Measurements from ENCODE around the gene KCNC4.

The KCNC4 gene

GRCh38 chr1:110230381-110231199, 20.5 kb downstream of the KCNC4 start:
- DNase-seq (ENCODE audit: low spot score): no peak

GRCh38 chr1:110233861-110234260, 23.7 kb downstream of the KCNC4 start:
- no peak for DNase-seq (ENCODE audit: low spot score)

- DNase-seq (ENCODE audit: low spot score): no peak
These were observed 24.6 kb downstream of the KCNC4 start for GRCh38 chr1:110234691-110235090.

GRCh38 chr1:110235181-110235833, 25.2 kb downstream of the KCNC4 start:
- DNase-seq (ENCODE audit: low spot score): no peak

GRCh38 chr1:110235834-110236682, 25.9 kb downstream of the KCNC4 start:
- no peak for DNase-seq (ENCODE audit: low spot score)

GRCh38 chr1:110237386-110238152, 27.5 kb downstream of the KCNC4 start:
- DNase-seq (ENCODE audit: low spot score): no peak

- no peak for DNase-seq (ENCODE audit: low spot score)
These were observed 29.6 kb downstream of the KCNC4 start for GRCh38 chr1:110239441-110240430.

GRCh38 chr1:110240476-110241210, 30.5 kb downstream of the KCNC4 start:
- DNase-seq (ENCODE audit: low spot score): no peak

- no peak for DNase-seq (ENCODE audit: low spot score)
These were observed 31.4 kb downstream of the KCNC4 start for GRCh38 chr1:110241516-110241915.

GRCh38 chr1:110242062-110242461, 31.9 kb downstream of the KCNC4 start:
- DNase-seq (ENCODE audit: low spot score): no peak

- DNase-seq (ENCODE audit: low spot score): no peak
These were observed 32.6 kb downstream of the KCNC4 start for GRCh38 chr1:110242731-110243130.

GRCh38 chr1:110243146-110243545, 33.0 kb downstream of the KCNC4 start:
- DNase-seq (ENCODE audit: low spot score): no peak

- DNase-seq (ENCODE audit: low spot score): no peak
These were observed 33.5 kb downstream of the KCNC4 start for GRCh38 chr1:110243574-110243973.

GRCh38 chr1:110245876-110246620, 35.9 kb downstream of the KCNC4 start:
- DNase-seq (ENCODE audit: low spot score): no peak

- no peak for DNase-seq (ENCODE audit: low spot score)
These were observed 38.6 kb downstream of the KCNC4 start for GRCh38 chr1:110248746-110249145.

- no peak for DNase-seq (ENCODE audit: low spot score)
These were observed 39.1 kb downstream of the KCNC4 start for GRCh38 chr1:110249256-110249655.

- DNase-seq (ENCODE audit: low spot score): no peak
These were observed 39.9 kb downstream of the KCNC4 start for GRCh38 chr1:110250008-110250407.

- no peak for DNase-seq (ENCODE audit: low spot score)
These were observed 40.6 kb downstream of the KCNC4 start for GRCh38 chr1:110250749-110251148.

- DNase-seq (ENCODE audit: low spot score): no peak
These were observed 43.1 kb downstream of the KCNC4 start for GRCh38 chr1:110253213-110253612.
